Hepatocyte (in vitro differentiated cells): ENCODE results near the gene TAF4.

Experiments used
- CTCF ChIP-seq: fragments of 200-600 bp; sonication (generic); IDR thresholded peaks from 2 replicates; pipeline ENCODE4 v1.5.1; 2016; ENCODE audit warnings: antibody characterized with exemption, mild to moderate bottlenecking; ENCODE audit not compliant: poor library complexity
- EZH2 ChIP-seq: fragments of 200-600 bp; sonication (generic); IDR thresholded peaks from 2 replicates; pipeline ENCODE4 v1.6.1; 2016; ENCODE audit warnings: antibody characterized with exemption, mild to moderate bottlenecking, borderline replicate concordance

DNA sequence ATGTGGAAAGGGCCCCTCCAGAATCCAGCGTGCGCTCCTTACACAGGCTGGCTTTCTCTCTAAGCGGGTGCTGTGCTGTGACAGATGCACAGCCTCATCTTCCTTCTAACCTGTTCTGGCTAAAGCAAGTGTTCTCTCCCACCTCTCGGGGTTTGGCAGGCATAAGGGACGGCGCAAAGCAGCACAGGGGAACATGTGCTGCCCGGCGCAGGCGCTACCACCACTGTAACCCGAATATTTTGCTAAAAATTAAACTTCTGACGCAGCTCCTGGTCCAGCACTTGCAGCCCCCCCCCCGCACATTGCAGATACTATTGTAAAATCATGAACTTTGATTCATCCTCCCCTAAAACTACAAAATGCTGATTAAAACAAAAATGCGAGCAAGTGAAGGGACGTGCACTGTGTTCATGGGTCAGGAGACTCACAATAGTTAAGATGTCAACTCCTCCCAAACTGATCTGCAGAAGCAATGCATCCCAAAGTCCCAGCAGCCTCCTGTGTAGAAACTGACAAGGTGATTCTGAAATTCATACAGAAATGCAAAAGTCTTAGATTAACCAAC is 43.0 kb downstream of the TAF4 start:
- TF ChIP-seq CTCF (no peak), EZH2 (no peak)
